Measurements from ENCODE around the gene PTAFR. TPM values are rescaled to one million over a fixed set of nuclear protein-coding genes. Genes with fewer than 3 reads are reported as not detected.
A peak's percentile ranks its signal among the peaks of the same experiment; 100 is the strongest.

Gene PTAFR
- total RNA-seq, 6 donors from 2014 or later: 10.5 to 42.3 (median 22.0) TPM

DNA sequence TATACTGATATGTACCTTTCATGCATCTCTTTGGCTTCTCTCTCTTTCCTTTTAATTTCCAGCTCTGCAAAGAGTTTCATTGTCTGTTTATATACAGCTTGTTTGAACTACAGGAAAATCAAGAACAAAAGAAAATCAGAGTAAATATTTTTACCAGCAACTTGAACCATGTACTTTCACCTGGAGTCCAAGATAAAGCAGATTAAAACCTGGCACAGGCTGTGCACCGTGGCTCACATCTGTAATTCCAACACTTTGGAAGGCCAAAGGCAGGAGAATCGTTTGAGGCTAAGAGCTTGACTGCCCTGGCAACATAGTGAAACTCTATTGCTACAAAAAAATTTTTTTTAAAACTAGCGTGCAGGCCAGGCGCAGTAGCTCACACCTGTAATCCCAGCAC, 28.8 kb upstream of the PTAFR start:
- H3K36me3 ChIP-seq: peaks cover 30 to 93% (median 67%) of the 10 kb centered on the region in 4 donors
- H3K27ac ChIP-seq: no peak overlapping the region
- ATAC-seq (ENCODE audit: low FRiP score in 2 of 2) (no peak), DNase-seq (no peak)
- TF ChIP-seq, protein P1, sequence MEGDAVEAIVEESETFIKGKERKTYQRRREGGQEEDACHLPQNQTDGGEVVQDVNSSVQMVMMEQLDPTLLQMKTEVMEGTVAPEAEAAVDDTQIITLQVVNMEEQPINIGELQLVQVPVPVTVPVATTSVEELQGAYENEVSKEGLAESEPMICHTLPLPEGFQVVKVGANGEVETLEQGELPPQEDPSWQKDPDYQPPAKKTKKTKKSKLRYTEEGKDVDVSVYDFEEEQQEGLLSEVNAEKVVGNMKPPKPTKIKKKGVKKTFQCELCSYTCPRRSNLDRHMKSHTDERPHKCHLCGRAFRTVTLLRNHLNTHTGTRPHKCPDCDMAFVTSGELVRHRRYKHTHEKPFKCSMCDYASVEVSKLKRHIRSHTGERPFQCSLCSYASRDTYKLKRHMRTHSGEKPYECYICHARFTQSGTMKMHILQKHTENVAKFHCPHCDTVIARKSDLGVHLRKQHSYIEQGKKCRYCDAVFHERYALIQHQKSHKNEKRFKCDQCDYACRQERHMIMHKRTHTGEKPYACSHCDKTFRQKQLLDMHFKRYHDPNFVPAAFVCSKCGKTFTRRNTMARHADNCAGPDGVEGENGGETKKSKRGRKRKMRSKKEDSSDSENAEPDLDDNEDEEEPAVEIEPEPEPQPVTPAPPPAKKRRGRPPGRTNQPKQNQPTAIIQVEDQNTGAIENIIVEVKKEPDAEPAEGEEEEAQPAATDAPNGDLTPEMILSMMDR (IDR thresholded peaks at IDR 0.05): no peak
- TF ChIP-seq POLR2A (IDR thresholded peaks at IDR 0.05) (no peak), EP300 (IDR thresholded peaks at IDR 0.05) (no peak), POLR2AphosphoS5 (IDR thresholded peaks at IDR 0.05) (no peak)
- H3K4me1 ChIP-seq: peaks cover 0 to 8% (median 3%) of the 10 kb centered on the region in 4 donors
- no peaks in the 10 kb centered on the region for H3K27me3 ChIP-seq
- WGBS, 2 donors: 80 to 91% methylated on average over 4 of the region's 4 CpGs
- H3K4me3 ChIP-seq: no peak overlapping the region
- no peaks in the 10 kb centered on the region for H3K9me3 ChIP-seq

DNA sequence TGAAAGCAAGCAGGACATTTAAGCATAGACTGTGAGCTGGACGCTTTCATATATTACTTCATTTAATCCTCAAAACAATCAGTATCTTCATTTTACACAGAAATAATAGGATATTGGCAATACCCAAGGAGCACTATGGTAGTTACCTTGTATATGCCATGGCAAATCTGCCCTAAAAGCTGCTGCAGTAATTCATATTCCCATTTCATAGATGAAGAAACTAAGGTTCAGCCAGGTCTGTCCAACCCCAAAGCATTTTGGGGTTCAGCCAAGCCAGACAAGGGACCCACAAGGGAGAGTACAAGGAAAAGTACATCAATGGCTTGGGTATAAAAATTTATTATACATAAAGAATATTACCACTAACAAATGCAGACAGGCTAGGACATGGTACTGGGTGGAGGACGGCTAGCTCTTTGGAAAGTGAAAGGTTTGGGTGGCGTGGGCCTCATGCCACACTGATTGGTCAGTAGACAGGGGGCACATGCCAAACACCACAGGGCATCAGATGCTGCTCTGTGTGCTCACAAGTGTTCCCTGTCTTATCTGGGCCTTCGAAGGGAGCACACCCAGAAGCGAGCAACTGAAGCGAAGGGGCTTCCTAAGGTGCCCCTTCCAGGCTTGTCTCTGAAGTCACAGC, 23.9 kb upstream of the PTAFR start:
- Histone ChIP-seq H3K36me3 (peaks cover 25 to 76% (median 67%) of the 10 kb centered on the region in 4 donors), H3K4me1 (no peaks in the 10 kb centered on the region), H3K27me3 (no peaks in the 10 kb centered on the region), H3K4me3 (no peak overlapping the region), H3K9me3 (no peaks in the 10 kb centered on the region), H3K27ac (no peak overlapping the region)
- TF ChIP-seq, protein P1 (IDR thresholded peaks at IDR 0.05): no peak
- TF ChIP-seq POLR2A (IDR thresholded peaks at IDR 0.05): no peak
- TF ChIP-seq EP300 (IDR thresholded peaks at IDR 0.05): no peak
- no peak for TF ChIP-seq POLR2AphosphoS5 (IDR thresholded peaks at IDR 0.05)
- ATAC-seq (ENCODE audit: low FRiP score in 2 of 2) (no peak), DNase-seq (no peak)
- WGBS, 2 donors: 93 to 96% methylated on average over 5 to 6 of the region's 6 CpGs

DNA sequence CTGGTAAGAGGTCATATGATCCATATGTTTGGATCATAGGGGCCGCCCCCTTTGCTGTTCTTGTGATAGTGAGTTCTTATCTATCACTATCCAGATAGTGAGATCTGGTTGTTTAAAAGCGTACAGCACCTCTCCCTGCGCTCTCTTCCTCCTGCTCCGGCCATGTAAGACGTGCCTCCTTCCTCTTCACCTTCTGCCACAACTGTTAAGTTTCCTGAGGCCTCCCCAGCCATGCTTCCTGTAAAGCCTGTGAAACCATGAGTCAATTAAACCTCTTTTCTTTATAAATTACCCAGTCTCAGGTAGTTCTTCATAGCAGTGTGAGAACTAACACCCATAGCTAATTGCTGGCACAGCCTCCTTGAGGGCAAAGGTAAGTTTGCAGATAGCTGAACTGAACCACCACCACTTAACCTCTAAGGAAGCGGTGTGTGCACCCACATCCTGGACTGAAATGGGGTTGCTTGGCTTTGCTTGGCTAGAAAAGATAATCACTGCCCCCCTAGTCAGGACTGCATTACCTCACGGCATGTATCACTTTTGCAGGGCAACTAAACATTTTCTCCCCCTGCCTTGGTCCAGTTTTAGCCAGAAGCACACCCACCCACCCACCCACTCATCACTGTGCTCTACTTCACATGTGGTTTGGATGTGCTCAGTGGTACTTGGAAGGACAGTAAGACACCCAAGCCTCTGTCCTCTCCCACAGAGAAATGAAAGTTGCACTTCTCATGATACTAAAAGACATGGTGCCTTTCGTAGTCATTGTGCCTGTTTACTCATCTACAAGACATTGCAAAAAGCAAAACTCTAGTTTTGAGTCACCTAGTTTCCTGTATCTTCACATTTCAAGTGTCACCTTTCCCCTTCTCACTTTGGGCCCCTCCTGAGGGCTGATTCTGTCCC, 23.1 kb upstream of the PTAFR start:
- Histone ChIP-seq H3K4me1 (no peaks in the 10 kb centered on the region), H3K27me3 (no peaks in the 10 kb centered on the region), H3K36me3 (peaks cover 22 to 72% (median 62%) of the 10 kb centered on the region in 4 donors), H3K9me3 (no peaks in the 10 kb centered on the region), H3K4me3 (no peak overlapping the region), H3K27ac (peak overlapping the region in 1 of 4 donors; percentile 13)
- DNase-seq: peak in 1 of 2 donors; percentile 31
- TF ChIP-seq, protein P1 (IDR thresholded peaks at IDR 0.05): peak in 1 of 6 experiments; percentile 8
- no peak for TF ChIP-seq POLR2AphosphoS5 (IDR thresholded peaks at IDR 0.05)
- ATAC-seq (ENCODE audit: low FRiP score in 2 of 2): no peak
- 74 to 78% methylated on average over 8 of the region's 8 CpGs for WGBS, 2 donors

DNA sequence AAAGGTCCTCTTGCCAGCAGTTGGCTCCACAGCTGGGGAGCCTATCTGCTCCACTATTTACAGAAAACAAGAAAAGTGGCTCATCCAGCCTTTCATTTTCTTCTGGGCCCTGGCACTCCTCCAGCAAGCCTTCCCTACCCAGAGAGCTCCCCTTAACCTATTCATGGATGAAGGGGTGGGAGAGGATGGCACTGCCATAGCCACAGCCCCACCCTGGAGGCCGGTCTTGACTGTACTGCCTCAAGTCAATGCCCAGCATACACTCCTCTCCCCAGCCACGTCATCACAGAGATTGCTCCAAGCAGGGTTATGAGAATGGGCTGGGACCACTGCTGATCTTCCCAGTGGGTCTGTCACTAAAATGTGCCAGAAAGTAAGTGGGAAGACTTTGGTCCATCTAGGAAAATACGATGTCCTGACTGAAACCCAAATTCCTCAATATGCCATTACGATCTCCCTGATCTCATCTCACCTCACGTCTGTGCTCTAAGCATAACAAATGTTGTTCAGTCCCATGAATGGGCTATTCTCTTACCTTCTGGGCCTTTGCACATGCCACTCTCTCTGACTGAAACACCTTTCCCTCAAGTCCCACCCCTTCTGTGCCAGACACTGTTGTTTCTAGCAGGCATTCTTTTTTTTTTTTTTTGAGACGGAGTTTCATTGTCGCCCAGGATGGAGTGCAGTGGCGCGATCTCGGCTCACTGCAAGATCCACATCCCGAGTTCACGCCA, 21.4 kb upstream of the PTAFR start:
- Histone ChIP-seq H3K4me3 (no peak overlapping the region), H3K27me3 (no peaks in the 10 kb centered on the region), H3K36me3 (peaks cover 8 to 55% (median 46%) of the 10 kb centered on the region in 4 donors), H3K9me3 (no peaks in the 10 kb centered on the region), H3K27ac (no peak overlapping the region), H3K4me1 (peaks cover 0 to 7% (median 2%) of the 10 kb centered on the region in 4 donors)
- DNase-seq: no peak
- WGBS, 2 donors: 92 to 98% methylated on average over 12 of the region's 12 CpGs
- TF ChIP-seq POLR2A (IDR thresholded peaks at IDR 0.05) (no peak), EP300 (IDR thresholded peaks at IDR 0.05) (no peak), POLR2AphosphoS5 (IDR thresholded peaks at IDR 0.05) (no peak)
- TF ChIP-seq, protein P1 (IDR thresholded peaks at IDR 0.05): no peak
- ATAC-seq (ENCODE audit: low FRiP score in 2 of 2): no peak

All from upper lobe of left lung (tissue), 6 donors.